WERI-Rb-1 (cell line): Measurements from ENCODE around the gene BCL2.

Source experiments
- DNase-seq: peaks from one replicate; pipeline ENCODE4 v3.0.0-alpha.2; 2020
- H3K27ac ChIP-seq: fragments of 250-450 bp; sonication (Bioruptor Pico); 2 replicates; pipeline ENCODE4 v1.5.1; 2020; ENCODE audit warnings: mild to moderate bottlenecking, moderate library complexity
- H3K27me3 ChIP-seq: fragments of 250-450 bp; sonication (Bioruptor Pico); 2 replicates; pipeline ENCODE4 v1.5.1; 2021; ENCODE audit warnings: mild to moderate bottlenecking, low read depth, moderate library complexity; ENCODE audit not compliant: insufficient read depth, severe bottlenecking
- H3K36me3 ChIP-seq: fragments of 250-450 bp; sonication (Bioruptor Pico); 2 replicates; pipeline ENCODE4 v1.5.1; 2020; ENCODE audit warnings: mild to moderate bottlenecking, moderate library complexity
- H3K4me3 ChIP-seq: 2 replicates; pipeline ENCODE4 v1.5.1; 2011; ENCODE audit warnings: low read depth, mild to moderate bottlenecking, control low read depth, low read length
- H3K9me3 ChIP-seq: fragments of 250-450 bp; sonication (Bioruptor Pico); 2 replicates; pipeline ENCODE4 v1.5.1; 2021; ENCODE audit warnings: mild to moderate bottlenecking, moderate library complexity; ENCODE audit not compliant: severe bottlenecking
- CTCF ChIP-seq: IDR thresholded peaks from 2 replicates; pipeline ENCODE4 v1.5.1; 2011; ENCODE audit warnings: low read depth, mild to moderate bottlenecking, control low read depth, inconsistent platforms, low read length

BCL2 gene

DNA sequence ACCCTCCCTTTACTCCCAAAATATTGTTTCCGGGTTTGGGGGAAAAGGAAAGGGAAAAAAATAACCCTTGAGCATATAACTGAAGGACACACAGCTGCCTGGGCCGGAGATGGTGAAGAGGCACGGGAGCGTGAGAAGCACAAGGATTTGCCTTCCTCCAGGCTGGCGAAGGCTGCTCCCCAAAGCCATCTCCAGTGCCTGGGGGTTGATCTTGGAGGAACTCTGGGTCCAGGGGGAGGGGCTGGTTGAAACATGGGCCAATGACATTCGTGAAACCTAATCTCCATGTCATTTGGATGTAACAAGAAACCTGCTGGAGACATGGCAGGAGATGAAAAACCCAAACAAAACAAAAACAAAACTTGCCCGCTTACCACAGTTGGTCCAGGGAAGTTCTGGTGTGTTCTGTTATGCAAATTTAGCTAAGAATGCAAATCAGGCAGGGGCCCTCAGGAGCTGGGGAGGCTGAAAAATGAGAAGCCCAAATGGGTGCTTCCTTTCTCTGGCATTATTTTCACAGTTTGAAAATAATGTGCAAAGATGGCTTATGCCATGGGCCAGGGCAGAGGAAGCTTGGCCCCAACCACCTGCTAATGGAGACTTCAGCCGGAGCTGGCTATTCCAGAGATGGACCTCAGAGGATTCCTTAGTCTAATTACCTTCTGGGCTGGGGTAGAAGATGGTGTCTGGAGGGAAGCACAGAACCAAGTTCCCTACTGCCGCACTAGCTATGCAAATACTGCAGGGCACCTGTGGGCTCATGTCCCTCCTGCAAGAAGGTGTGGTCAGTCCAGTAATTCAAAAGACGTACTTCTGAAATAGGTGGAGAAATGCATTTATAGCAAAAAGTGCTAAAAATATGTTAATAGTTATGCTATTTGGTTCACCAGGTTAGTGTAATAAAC is 180.9 kb downstream of the BCL2 start:
- no peaks in the 10 kb centered on the region for H3K27me3 ChIP-seq
- DNase-seq = no peak
- no peak overlapping the region for H3K4me3 ChIP-seq
- H3K27ac ChIP-seq = no peak overlapping the region
- no peaks in the 10 kb centered on the region for H3K36me3 ChIP-seq
- H3K9me3 ChIP-seq = no peaks in the 10 kb centered on the region
- no peak for TF ChIP-seq CTCF

- no peak overlapping the region for H3K27ac ChIP-seq
- DNase-seq = no peak
- no peak for TF ChIP-seq CTCF
- H3K27me3 ChIP-seq = no peaks in the 10 kb centered on the region
- H3K9me3 ChIP-seq = no peaks in the 10 kb centered on the region
- H3K36me3 ChIP-seq = no peaks in the 10 kb centered on the region
- H3K4me3 ChIP-seq = no peak overlapping the region
These were observed 181.6 kb downstream of the BCL2 start for GRCh38 chr18:63137999-63138435.

- no peaks in the 10 kb centered on the region for H3K9me3 ChIP-seq
- DNase-seq = no peak
- H3K27me3 ChIP-seq = no peaks in the 10 kb centered on the region
- no peaks in the 10 kb centered on the region for H3K36me3 ChIP-seq
- no peak overlapping the region for H3K4me3 ChIP-seq
- no peak for TF ChIP-seq CTCF
- H3K27ac ChIP-seq = no peak overlapping the region
These were observed 184.5 kb downstream of the BCL2 start for GRCh38 chr18:63135101-63135500.

GRCh38 chr18:63132819-63133200 is 186.8 kb downstream of the BCL2 start:
- no peaks in the 10 kb centered on the region for H3K27me3 ChIP-seq
- no peak overlapping the region for H3K27ac ChIP-seq
- no peaks in the 10 kb centered on the region for H3K9me3 ChIP-seq
- DNase-seq = no peak
- TF ChIP-seq CTCF = no peak
- no peak overlapping the region for H3K4me3 ChIP-seq
- H3K36me3 ChIP-seq = no peaks in the 10 kb centered on the region

DNA sequence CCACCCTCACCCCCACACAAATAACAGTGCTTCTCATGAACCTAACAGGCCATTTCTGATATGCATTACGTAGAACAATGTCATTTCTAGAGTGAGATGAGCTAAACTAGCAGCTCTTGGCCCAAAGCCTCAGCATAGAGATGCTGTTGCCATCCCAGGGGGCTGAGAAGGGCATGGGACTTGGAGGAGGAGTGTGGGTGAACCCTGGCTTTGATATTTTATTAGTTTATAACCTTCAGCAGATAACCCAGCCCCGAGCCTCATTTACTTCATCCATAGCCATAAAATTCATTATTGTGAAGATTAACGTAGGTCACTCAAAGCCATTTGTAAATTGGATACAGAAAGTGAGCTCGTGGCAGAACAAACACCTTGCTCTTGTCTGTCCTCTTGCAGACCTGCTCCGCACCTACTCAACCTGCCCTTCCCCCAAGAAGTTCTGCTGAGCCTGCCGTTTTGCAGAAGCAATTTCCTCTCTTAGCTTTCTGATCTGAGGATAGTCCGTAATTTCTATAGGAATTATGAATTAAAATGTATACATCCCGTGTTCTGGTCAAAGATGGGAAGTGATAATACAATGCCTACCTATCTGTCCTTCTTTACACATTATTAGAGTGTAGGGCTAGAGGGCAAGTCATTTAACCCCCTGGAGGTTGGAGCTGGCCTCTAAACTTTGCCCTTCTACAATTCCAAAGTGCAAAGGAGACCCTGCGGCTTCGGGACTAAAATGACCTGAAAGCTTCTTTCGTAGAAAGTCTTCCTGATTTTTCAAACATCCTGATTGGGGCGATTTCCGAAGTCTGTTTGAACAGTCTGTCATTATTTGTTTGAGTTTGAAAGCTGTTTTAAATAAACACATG is 187.4 kb downstream of the BCL2 start:
- H3K36me3 ChIP-seq = no peaks in the 10 kb centered on the region
- no peak overlapping the region for H3K4me3 ChIP-seq
- no peaks in the 10 kb centered on the region for H3K27me3 ChIP-seq
- H3K9me3 ChIP-seq = no peaks in the 10 kb centered on the region
- TF ChIP-seq CTCF = no peak
- H3K27ac ChIP-seq = no peak overlapping the region
- DNase-seq = no peak
